ENCODE results near the gene RDH8. TPM values are rescaled to one million over a fixed set of nuclear protein-coding genes. Genes with fewer than 3 reads are reported as not detected.

RDH8 gene
- total RNA-seq, 1 donor from 2014 or later: not detected

GRCh38 chr19:10004617-10005016, 8.7 kb upstream of the RDH8 start:
- peaks cover 29% of the 10 kb centered on the region for H3K27me3 ChIP-seq
- peaks cover 12% of the 10 kb centered on the region for H4K20me1 ChIP-seq (ENCODE audit: low read depth)
- H3K9ac ChIP-seq: no peak overlapping the region
- TF ChIP-seq EZH2 (IDR thresholded peaks at IDR 0.05): no peak
- TF ChIP-seq CTCF (IDR thresholded peaks at IDR 0.05): no peak
- TF ChIP-seq EZH2phosphoT487 (IDR thresholded peaks at IDR 0.05): no peak
- H3K4me3 Mint-ChIP-seq: no peak overlapping the region
- DNase-seq (ENCODE audit: low spot score): no peak
- no peak overlapping the region for H3K4me3 ChIP-seq
- H3F3A ChIP-seq (ENCODE audit: low read depth): no peaks in the 10 kb centered on the region
- peaks cover 24% of the 10 kb centered on the region for H3K4me1 Mint-ChIP-seq
- H3K27ac ChIP-seq: no peak overlapping the region
- peaks cover 2% of the 10 kb centered on the region for H3K9me3 Mint-ChIP-seq
- H3K36me3 Mint-ChIP-seq: no peaks in the 10 kb centered on the region
- no peaks in the 10 kb centered on the region for H3K79me2 ChIP-seq (ENCODE audit: low read depth)
- H3K9me3 ChIP-seq (ENCODE audit: low read depth): no peaks in the 10 kb centered on the region
- peaks cover 33% of the 10 kb centered on the region for H3K27me3 Mint-ChIP-seq (ENCODE audit: insufficient read depth, low read depth)
- H3K36me3 ChIP-seq: no peaks in the 10 kb centered on the region
- no peaks in the 10 kb centered on the region for H3K4me1 ChIP-seq
- no peak overlapping the region for H3K4me2 ChIP-seq
- H2AFZ ChIP-seq (replicated peaks): no peak overlapping the region
- peak overlapping the region; percentile 39 for H3K27ac Mint-ChIP-seq

- no peak for DNase-seq (ENCODE audit: low spot score)
- Histone ChIP-seq H4K20me1 (ENCODE audit: low read depth) (peaks cover 22% of the 10 kb centered on the region), H3K36me3 (no peaks in the 10 kb centered on the region), H3K27me3 (peaks cover 36% of the 10 kb centered on the region), H3F3A (ENCODE audit: low read depth) (no peaks in the 10 kb centered on the region), H3K4me2 (no peak overlapping the region), H3K27ac (no peak overlapping the region), H2AFZ (replicated peaks) (no peak overlapping the region), H3K9me3 (ENCODE audit: low read depth) (no peaks in the 10 kb centered on the region), H3K4me1 (no peaks in the 10 kb centered on the region), H3K4me3 (no peak overlapping the region), H3K9ac (no peak overlapping the region), H3K79me2 (ENCODE audit: low read depth) (no peaks in the 10 kb centered on the region)
- TF ChIP-seq CTCF (IDR thresholded peaks at IDR 0.05) (no peak), EZH2 (IDR thresholded peaks at IDR 0.05) (no peak), EZH2phosphoT487 (IDR thresholded peaks at IDR 0.05) (no peak)
- Mint-ChIP-seq H3K36me3 (no peaks in the 10 kb centered on the region), H3K27me3 (ENCODE audit: insufficient read depth, low read depth) (peaks cover 38% of the 10 kb centered on the region), H3K4me1 (peaks cover 23% of the 10 kb centered on the region), H3K4me3 (no peak overlapping the region), H3K9me3 (peaks cover 5% of the 10 kb centered on the region), H3K27ac (no peak overlapping the region)
These were observed 7.5 kb upstream of the RDH8 start for GRCh38 chr19:10005632-10006334.

- no peaks in the 10 kb centered on the region for H3F3A ChIP-seq (ENCODE audit: low read depth)
- Mint-ChIP-seq H3K4me1 (peaks cover 26% of the 10 kb centered on the region), H3K27me3 (ENCODE audit: insufficient read depth, low read depth) (peaks cover 43% of the 10 kb centered on the region), H3K4me3 (no peak overlapping the region), H3K27ac (no peak overlapping the region), H3K9me3 (peaks cover 8% of the 10 kb centered on the region), H3K36me3 (no peaks in the 10 kb centered on the region)
- no peak overlapping the region for H3K4me3 ChIP-seq
- peaks cover 41% of the 10 kb centered on the region for H3K27me3 ChIP-seq
- H3K79me2 ChIP-seq (ENCODE audit: low read depth): no peaks in the 10 kb centered on the region
- no peak overlapping the region for H2AFZ ChIP-seq (replicated peaks)
- no peak overlapping the region for H3K9ac ChIP-seq
- no peaks in the 10 kb centered on the region for H3K9me3 ChIP-seq (ENCODE audit: low read depth)
- H3K36me3 ChIP-seq: no peaks in the 10 kb centered on the region
- H3K4me2 ChIP-seq: no peak overlapping the region
- no peaks in the 10 kb centered on the region for H3K4me1 ChIP-seq
- TF ChIP-seq EZH2phosphoT487 (IDR thresholded peaks at IDR 0.05): no peak
- no peak for TF ChIP-seq CTCF (IDR thresholded peaks at IDR 0.05)
- no peak for TF ChIP-seq EZH2 (IDR thresholded peaks at IDR 0.05)
- no peak overlapping the region for H3K27ac ChIP-seq
- no peak for DNase-seq (ENCODE audit: low spot score)
- peaks cover 22% of the 10 kb centered on the region for H4K20me1 ChIP-seq (ENCODE audit: low read depth)
These were observed 7.0 kb upstream of the RDH8 start for GRCh38 chr19:10006335-10006708.
